GM13977 (cell line): Measurements from ENCODE around the gene SEMA3D.

ENCODE experiments used
- DNase-seq: peaks from one replicate; pipeline ENCODE4 v3.0.0; 2012; ENCODE audit warnings: low spot score
- in situ Hi-C: fragments of 300-500 bp; cut with MboI; formaldehyde crosslinking; loops from one replicate; pipeline ENCODE4 v1.12.0; 2022; ENCODE audit warnings: low sequenced_read_pairs, low pct_unique_long_range_greater_than_20kb, mixed read lengths, inconsistent platforms; ENCODE audit not compliant: unreplicated experiment
- TF ChIP-seq, protein P1 (sequence below): IDR thresholded peaks from 2 replicates; pipeline ENCODE4 v1.5.1; 2012; ENCODE audit warnings: mild to moderate bottlenecking, control low read depth; ENCODE audit not compliant: insufficient read depth; ENCODE audit errors: extremely low read depth, missing control alignments

SEMA3D gene

DNA sequence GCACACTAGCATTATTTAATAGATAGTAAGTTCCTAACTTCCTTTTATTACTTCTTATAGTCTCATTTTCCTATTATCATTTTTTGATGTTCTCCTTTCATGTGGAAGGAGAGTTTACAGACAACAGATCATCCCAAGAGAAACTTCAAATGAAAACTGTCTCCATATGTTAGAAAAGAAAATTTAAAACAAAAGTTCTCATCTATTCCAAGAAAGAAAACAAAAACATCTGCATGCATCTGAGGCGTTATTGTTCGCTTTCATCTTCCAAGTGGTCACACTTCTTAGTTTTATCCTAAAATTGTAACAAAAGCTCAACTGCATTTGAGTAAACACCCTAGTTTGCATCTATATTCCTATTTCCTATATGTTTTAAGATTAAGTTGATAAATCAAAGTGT lies 126.2 kb downstream of the SEMA3D start:
- no peak for DNase-seq
- in situ Hi-C loops, result no loop called here

GRCh38 chr7:85055906-85056305 lies 130.9 kb downstream of the SEMA3D start:
- TF ChIP-seq, protein P1, sequence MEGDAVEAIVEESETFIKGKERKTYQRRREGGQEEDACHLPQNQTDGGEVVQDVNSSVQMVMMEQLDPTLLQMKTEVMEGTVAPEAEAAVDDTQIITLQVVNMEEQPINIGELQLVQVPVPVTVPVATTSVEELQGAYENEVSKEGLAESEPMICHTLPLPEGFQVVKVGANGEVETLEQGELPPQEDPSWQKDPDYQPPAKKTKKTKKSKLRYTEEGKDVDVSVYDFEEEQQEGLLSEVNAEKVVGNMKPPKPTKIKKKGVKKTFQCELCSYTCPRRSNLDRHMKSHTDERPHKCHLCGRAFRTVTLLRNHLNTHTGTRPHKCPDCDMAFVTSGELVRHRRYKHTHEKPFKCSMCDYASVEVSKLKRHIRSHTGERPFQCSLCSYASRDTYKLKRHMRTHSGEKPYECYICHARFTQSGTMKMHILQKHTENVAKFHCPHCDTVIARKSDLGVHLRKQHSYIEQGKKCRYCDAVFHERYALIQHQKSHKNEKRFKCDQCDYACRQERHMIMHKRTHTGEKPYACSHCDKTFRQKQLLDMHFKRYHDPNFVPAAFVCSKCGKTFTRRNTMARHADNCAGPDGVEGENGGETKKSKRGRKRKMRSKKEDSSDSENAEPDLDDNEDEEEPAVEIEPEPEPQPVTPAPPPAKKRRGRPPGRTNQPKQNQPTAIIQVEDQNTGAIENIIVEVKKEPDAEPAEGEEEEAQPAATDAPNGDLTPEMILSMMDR, result no peak
- no peak for DNase-seq
- in situ Hi-C loops, result no loop called here

More for the DNA sequence above, 126.2 kb downstream of the SEMA3D start:
- TF ChIP-seq, protein P1, result no peak

DNA sequence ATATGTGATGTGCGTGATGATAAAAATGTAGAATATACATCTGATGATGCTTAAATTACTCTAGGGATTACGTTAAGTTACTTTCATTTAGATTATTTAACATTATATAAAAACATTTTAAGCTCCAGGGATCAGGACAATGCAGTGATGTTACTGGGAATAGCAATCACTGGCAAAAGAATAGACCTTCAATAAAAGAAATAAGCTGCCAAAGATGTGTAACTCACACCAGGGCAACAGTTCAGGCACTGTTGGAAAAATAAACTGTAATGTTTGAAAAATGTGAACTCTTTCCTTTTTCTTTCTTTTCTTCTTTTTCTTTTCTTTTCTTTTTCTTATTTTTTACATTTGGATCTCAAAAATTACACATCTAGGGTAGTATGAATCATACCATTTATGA lies 131.7 kb downstream of the SEMA3D start:
- DNase-seq, result no peak

DNA sequence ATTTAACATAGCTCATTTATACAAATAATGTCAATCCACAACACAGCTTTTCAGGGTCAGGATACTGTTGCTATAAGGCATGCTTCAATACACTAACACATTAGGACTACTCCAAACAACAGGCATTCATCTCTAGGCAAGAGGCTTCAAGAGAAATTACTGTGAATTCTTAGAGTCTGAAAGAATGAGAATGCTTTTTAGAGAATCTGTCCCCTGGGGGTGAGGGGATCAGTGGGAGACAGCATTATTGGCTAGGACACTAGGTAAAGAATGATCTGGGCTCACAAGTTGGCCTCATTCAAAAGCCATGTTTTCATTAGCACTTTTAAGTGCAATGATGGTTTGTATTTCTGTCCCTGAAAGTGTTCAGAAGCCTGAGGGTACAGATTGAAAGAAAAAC lies 132.6 kb downstream of the SEMA3D start:
- in situ Hi-C loops, result no loop called here
- DNase-seq, result no peak
- TF ChIP-seq, protein P1, result no peak

More for the DNA sequence above, 131.7 kb downstream of the SEMA3D start:
- in situ Hi-C loops, result no loop called here
- TF ChIP-seq, protein P1, result no peak

DNA sequence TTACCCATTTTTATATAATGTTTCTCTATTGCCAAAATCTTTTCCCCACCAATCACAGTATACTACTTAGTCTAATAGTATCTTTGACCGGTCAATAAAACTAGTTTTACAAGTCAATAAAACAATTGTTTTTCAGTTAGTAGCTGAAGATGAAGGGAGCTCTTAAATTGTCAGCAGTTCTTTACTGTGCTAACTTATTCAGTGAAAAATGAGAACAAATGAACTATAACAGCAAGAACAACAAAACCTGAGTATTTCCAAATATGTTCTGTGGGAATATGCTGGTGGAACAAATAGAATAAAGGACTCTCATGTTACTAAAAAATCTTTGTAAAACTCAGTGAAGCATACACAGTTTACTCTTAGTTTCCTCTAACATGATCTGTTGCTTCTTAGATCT lies 134.0 kb downstream of the SEMA3D start:
- in situ Hi-C loops, result no loop called here
- DNase-seq, result no peak
- TF ChIP-seq, protein P1, result no peak

GRCh38 chr7:85052056-85052737 lies 134.7 kb downstream of the SEMA3D start:
- in situ Hi-C loops, result no loop called here
- TF ChIP-seq, protein P1, result no peak
- DNase-seq, result no peak
